NCI-H2029 treated with DMSO at 0.1 percent for 48 hours (cell line): Measurements from ENCODE around the gene PCSK2.

Source experiments
- DNase-seq: peaks from one replicate; lab custom pipeline; 2025; lab: John Stamatoyannopoulos, UW

PCSK2 gene

DNA sequence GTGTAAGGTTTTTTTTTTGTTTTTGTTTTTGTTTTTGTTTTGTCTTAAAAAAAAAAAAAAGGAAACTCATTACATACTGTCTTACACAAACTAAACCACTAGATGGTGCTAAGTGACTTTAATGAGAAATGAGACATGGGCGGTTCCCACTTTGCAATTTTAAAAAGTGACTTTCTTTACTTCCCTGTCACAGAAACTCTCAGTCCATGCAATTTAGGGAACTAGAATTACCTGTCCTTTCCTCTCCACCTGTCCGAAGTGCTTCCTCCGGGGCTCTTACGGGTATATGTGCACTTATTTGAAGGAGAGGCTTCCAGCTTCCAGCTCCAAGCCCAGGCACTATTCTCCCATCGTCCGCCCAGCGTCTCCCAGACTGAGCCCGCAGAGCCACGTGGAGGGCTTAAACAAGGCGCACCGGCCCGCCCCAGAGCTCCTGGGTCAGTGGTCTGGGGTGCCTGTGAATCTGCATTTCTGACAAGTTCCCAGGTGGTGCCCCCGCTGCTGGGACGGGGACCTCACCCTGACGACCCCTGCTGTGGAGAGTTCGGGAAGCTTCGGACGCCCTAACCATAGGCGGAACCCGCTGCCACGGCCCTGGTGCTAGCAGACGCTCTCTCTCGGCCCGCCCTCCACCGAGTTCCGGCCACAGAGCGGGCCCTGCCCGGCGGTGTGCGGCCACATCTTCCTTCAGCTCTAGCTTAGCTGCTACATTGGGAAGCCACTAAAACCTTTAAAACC, 278.2 kb downstream of the PCSK2 start:
- peak; percentile 36 for DNase-seq

DNA sequence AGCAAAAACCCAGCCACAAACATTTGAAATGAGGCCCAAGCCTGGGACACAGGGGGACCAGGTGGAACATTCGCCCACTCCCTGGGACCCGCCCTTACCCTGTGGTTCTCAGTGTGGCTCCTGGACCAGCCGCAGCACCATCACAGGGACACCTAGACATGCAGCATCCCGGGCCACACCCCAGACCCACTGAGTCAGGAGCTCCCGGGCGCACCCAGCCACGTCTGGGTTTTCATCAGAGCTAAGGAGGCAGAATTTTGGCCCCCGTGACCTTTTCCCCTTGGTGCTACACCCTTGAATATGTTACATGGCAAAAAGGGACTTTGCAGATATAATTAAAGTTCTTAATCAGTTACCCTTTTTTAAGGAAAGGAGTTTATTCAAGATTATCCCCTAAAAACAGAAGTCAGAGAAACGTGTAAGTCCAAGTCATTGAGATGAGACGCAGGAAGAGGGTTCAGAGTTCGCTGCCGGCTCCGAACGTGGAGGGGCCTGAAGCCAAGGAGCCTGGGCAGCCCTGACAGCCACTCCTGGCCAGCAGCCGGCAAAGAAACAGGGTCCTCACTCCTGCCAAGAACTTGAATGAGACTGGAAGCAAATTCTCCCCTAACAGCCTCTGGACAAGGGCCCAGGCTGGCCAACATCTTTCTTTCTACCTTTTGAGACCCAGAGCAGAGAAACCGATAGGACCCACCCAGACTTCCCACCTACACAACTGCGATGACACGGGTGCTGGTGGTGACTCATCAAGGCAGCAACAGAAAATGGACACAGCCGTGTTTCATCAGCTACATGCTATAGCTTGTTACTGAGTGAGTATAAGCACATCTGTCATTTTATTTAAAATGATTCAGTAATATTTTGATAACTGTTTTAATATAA, 279.0 kb downstream of the PCSK2 start:
- DNase-seq: no peak

GRCh38 chr20:17507032-17507431, 280.2 kb downstream of the PCSK2 start:
- DNase-seq: no peak

GRCh38 chr20:17507531-17507930, 280.7 kb downstream of the PCSK2 start:
- DNase-seq: no peak

DNA sequence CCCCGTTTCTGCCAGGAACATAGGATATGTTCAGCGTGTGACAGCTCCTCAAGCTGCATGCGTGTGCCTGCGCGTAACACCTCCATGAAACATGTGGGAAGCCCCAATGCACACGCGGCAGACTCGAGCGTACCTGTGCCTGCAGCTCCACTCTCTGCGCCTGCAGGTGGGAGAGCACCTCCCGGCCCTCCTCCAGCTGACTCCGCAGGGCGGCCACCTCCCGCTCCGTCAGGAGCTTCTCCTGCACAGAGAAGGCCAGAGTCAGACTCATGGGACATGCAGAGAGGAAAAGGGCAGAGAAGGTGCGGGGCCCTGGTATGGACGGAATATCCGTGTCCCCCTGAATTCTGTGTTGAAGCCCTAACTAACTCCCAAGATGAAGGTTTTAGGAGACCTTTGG, 281.9 kb downstream of the PCSK2 start:
- DNase-seq: no peak

- no peak for DNase-seq
Observed at GRCh38 chr20:17510548-17510947, 283.7 kb downstream of the PCSK2 start.

DNA sequence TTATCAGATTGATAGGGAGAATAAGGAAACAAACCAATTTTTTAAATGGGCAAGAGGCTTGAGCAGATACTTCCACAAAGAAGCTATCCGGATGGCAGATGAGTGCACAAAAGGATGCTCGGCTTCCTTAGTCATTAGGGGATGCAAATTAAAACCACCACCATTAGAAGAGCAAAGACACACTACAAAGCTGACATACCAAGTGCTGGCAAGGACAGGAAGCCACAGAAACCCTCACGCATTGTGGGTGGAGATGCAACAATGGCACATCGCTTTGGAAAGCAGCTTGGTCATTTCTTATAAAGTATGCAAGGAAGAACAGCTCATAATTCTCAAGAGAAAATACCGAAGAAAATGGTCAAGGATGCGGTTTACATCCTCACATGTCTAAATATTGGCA, 284.6 kb downstream of the PCSK2 start:
- DNase-seq: no peak

- DNase-seq: no peak
Observed at GRCh38 chr20:17513939-17514338, 287.1 kb downstream of the PCSK2 start.

DNA sequence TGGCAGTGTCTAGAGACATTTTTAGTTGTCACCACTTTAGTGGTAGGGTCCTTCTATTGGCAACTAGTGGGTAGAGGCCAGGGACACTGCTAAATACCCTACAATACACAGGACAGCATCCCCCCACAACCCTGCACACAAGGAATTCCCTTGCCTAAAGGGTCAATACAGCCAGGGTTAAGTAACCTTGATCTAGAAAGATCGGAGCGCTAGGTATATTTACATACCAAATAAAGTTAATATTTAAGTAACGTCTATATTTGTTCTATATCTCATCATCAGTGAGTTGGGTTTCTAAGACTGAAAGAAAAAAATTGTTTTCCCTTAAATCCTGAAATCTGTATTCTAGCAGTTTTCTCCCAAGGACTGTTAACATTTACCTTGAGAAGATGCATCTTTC, 288.2 kb downstream of the PCSK2 start:
- DNase-seq: no peak

DNA sequence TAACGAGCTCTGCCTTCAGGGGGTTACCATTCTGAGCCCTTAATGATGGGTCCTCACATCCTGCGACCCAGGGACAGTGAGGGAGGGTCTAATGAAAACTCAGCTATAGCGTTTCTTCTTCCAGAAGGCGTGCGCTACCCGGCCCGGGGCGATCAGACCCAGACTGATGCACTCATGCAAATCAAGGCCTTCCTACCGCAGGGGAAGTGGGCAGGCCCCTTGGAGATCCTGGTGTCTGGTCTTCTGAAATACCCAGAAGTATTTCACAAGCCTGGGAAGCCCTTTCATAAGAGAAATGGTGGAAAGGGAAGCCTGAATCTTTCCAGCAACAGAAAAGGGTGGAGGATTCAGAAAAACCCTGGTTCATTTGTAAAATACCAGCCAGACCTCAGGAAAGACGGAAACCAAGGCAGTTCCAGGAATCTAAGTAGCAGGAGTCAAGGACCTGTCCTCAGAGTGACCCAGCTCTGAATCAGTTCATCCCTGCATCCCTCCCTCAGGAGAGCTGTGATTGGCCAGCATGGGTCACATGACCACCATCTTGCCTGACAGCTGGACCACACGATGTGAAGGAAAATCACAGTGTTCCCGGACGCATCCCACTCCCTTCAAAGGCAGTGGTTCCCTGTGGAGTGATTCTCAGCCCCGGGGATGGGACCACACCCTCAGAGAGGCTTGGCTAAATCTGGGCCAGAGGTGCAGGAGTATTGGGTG, 291.7 kb downstream of the PCSK2 start:
- DNase-seq: no peak

DNA sequence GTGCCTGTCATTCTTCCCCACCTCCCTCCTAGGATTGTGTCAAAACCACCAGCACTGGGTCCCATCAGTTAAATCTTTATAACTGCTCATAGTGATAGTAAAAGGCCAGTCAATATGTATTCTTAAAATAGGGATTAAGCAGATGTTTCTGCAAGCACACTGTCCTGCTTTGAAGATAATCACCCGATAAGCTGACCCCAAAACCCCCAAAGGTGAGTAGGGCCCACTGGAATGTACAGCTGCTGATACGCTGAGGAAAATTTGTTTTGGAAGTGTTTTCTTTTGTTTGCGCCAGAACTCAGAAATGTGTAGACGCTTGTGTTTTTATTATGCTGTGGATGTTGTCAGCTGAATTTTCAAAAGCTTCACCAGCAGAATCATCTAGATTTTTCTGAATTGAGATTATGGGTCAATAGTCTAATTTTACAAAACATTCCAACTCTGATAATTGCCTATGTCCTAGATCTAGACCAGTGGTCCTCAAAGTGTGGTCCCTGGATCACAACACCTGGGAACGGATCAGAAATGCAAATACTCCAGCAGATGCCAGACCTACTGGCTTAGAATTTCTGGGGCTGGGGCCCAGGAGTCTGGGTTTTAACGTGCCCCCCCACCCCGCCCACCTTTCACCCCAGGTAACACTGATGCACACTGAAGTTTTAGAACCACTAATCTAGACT, 292.9 kb downstream of the PCSK2 start:
- no peak for DNase-seq

DNA sequence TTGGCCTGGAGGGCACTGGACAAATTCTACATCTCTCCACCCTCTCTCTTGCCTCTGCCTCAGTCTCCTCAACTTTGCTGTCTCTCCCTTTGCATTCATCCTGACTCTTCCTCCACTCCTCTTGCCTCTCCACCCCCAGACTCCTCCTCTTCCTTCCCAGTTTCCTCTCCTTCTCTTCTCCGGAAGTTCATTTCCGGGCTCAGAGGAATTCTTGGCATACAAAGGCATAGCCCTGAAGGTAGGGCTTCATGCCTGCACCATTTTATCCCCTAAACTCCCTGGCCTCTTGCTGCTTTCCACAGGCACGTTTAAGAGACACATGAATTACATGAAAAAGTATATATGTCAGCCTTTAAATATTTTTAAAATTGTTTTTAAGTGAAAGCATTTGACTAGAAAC, 293.7 kb downstream of the PCSK2 start:
- DNase-seq: no peak

- DNase-seq: no peak
Observed at GRCh38 chr20:17522528-17522927, 295.7 kb downstream of the PCSK2 start.

GRCh38 chr20:17523326-17523725, 296.5 kb downstream of the PCSK2 start:
- DNase-seq: no peak

GRCh38 chr20:17524560-17524959, 297.7 kb downstream of the PCSK2 start:
- no peak for DNase-seq

GRCh38 chr20:17525132-17525531, 298.3 kb downstream of the PCSK2 start:
- DNase-seq: no peak

GRCh38 chr20:17525650-17526049, 298.8 kb downstream of the PCSK2 start:
- peak; percentile 20 for DNase-seq

DNA sequence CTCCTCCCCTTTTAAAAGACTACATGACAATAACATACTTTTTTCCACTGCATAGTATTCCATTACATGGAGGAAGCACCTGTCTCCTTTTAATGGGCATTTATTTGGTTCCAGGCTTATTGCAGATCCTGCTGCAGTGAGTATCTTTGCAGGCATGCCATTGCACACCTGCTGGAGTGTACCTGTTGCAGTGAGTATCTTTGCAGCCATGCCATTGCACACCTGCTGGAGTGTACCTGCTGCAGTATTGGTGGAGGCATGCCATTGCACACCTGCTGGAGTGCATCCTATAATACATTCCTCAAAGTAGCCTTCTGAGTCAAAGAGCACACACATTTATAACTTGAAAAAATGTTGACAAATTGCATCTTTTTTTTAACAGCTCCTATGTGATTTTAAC, 302.7 kb downstream of the PCSK2 start:
- no peak for DNase-seq

DNA sequence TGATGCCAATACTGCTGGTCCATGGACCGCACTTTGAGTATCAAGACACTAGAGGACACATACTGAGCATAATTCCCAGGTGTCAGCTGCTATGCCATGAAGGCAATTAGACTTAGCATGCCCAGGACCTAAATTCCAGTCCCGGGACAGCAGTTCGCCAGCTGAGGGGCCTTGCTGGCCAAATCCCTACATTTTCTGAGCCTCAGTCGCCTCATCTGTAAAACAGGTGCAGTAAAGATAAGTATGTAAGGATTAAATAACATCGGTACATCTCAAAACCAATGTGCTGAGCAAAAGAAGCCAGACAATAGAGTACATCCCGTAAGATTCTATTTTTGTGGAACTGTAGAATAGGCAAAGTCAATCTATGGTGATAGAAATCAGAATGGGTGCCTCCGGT, 303.3 kb downstream of the PCSK2 start:
- no peak for DNase-seq

GRCh38 chr20:17530716-17531664, 304.1 kb downstream of the PCSK2 start, which contains the start of gene BFSP1:
TSS of gene BFSP1 (minus strand) at chr20:17531379. CDS start at chr20:17531329, 50 bp downstream.
- DNase-seq: peak; percentile 31

DNA sequence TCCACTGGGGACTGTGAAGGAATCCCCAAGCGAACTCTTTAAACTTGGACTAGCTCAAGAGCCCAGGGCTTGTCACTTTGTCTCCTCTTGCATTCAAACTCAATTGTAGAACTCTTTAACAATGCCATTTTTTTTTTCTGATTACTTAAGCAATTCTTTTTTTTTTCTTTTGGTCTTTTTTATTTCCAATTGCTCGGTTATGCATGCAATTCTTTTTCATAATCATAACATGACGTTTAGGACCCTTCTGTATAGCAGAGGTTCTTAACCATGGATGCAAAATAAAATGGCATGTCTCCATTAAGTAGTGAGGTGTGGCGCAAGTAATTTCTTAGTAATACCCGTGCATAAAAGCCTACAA, 304.8 kb downstream of the PCSK2 start:
- no peak for DNase-seq
